ENCODE results near the gene KLHL10.

KLHL10 gene

GRCh38 chr17:41818024-41818423, 19.6 kb upstream of the KLHL10 start:
- Histone ChIP-seq H3K36me3 (ENCODE audit: control insufficient read depth, low read length) (no peaks in the 10 kb centered on the region), H3K9me2 (replicated peaks; ENCODE audit: control insufficient read depth, low read length) (no peaks in the 10 kb centered on the region), H3K27ac (ENCODE audit: low read depth, low read length) (no peak overlapping the region), H3K4me2 (ENCODE audit: low read length) (peak overlapping the region; percentile 66), H4K20me1 (ENCODE audit: control insufficient read depth, insufficient read depth, low read depth, low read length) (no peaks in the 10 kb centered on the region), H3K9me3 (ENCODE audit: control insufficient read depth, insufficient read depth, low read length) (no peaks in the 10 kb centered on the region), H3K4me3 (ENCODE audit: low read length) (0 out of 2 replicates have a peak overlapping the region, but pooled peaks have one; percentile 47), H3K4me1 (ENCODE audit: control insufficient read depth, low read length) (peaks cover 14% of the 10 kb centered on the region), H3K79me2 (ENCODE audit: control insufficient read depth, low read length) (no peaks in the 10 kb centered on the region), H3K27me3 (ENCODE audit: control insufficient read depth, low read length) (no peaks in the 10 kb centered on the region; the same call in none of the 2 replicates), H3F3A (ENCODE audit: control insufficient read depth, insufficient read depth) (no peaks in the 10 kb centered on the region)
- TF ChIP-seq EZH2phosphoT487 (IDR thresholded peaks at IDR 0.05; ENCODE audit: borderline replicate concordance, low read length) (no peak), CTCF (IDR thresholded peaks at IDR 0.05; ENCODE audit: low read depth, low read length, poor library complexity, severe bottlenecking) (no peak)

- H3K79me2 ChIP-seq (ENCODE audit: control insufficient read depth, low read length): no peaks in the 10 kb centered on the region
- H3K4me1 ChIP-seq (ENCODE audit: control insufficient read depth, low read length): peaks cover 14% of the 10 kb centered on the region
- TF ChIP-seq CTCF (IDR thresholded peaks at IDR 0.05; ENCODE audit: low read depth, low read length, poor library complexity, severe bottlenecking): no peak
- TF ChIP-seq EZH2phosphoT487 (IDR thresholded peaks at IDR 0.05; ENCODE audit: borderline replicate concordance, low read length): no peak
- H3K27ac ChIP-seq (ENCODE audit: low read depth, low read length): no peak overlapping the region
- H3K36me3 ChIP-seq (ENCODE audit: control insufficient read depth, low read length): peaks cover 10% of the 10 kb centered on the region; the same call in 1 of the 2 replicates
- no peak overlapping the region for H3K4me3 ChIP-seq (ENCODE audit: low read length)
- no peaks in the 10 kb centered on the region for H3F3A ChIP-seq (ENCODE audit: control insufficient read depth, insufficient read depth)
- H3K27me3 ChIP-seq (ENCODE audit: control insufficient read depth, low read length): no peaks in the 10 kb centered on the region
- no peak overlapping the region for H3K4me2 ChIP-seq (ENCODE audit: low read length)
- H4K20me1 ChIP-seq (ENCODE audit: control insufficient read depth, insufficient read depth, low read depth, low read length): no peaks in the 10 kb centered on the region
- H3K9me2 ChIP-seq (replicated peaks; ENCODE audit: control insufficient read depth, low read length): no peaks in the 10 kb centered on the region
- H3K9me3 ChIP-seq (ENCODE audit: control insufficient read depth, insufficient read depth, low read length): no peaks in the 10 kb centered on the region
Observed at GRCh38 chr17:41821776-41822175, 15.8 kb upstream of the KLHL10 start.

GRCh38 chr17:41822216-41823140, 15.1 kb upstream of the KLHL10 start:
- H3K36me3 ChIP-seq (ENCODE audit: control insufficient read depth, low read length): peaks cover 13% of the 10 kb centered on the region
- no peaks in the 10 kb centered on the region for H3K27me3 ChIP-seq (ENCODE audit: control insufficient read depth, low read length)

More at GRCh38 chr17:41822216-41823140, 15.1 kb upstream of the KLHL10 start:
- no peaks in the 10 kb centered on the region for H3F3A ChIP-seq (ENCODE audit: control insufficient read depth, insufficient read depth)
- peaks cover 14% of the 10 kb centered on the region for H3K4me1 ChIP-seq (ENCODE audit: control insufficient read depth, low read length)
- H4K20me1 ChIP-seq (ENCODE audit: control insufficient read depth, insufficient read depth, low read depth, low read length): no peaks in the 10 kb centered on the region
- H3K79me2 ChIP-seq (ENCODE audit: control insufficient read depth, low read length): no peaks in the 10 kb centered on the region
- H3K9me3 ChIP-seq (ENCODE audit: control insufficient read depth, insufficient read depth, low read length): no peaks in the 10 kb centered on the region
- TF ChIP-seq CTCF (IDR thresholded peaks at IDR 0.05; ENCODE audit: low read depth, low read length, poor library complexity, severe bottlenecking) (no peak), EZH2phosphoT487 (IDR thresholded peaks at IDR 0.05; ENCODE audit: borderline replicate concordance, low read length) (no peak)
- no peak overlapping the region for H3K4me2 ChIP-seq (ENCODE audit: low read length)
- H3K9me2 ChIP-seq (replicated peaks; ENCODE audit: control insufficient read depth, low read length): no peaks in the 10 kb centered on the region
- no peak overlapping the region for H3K27ac ChIP-seq (ENCODE audit: low read depth, low read length)
- no peak overlapping the region for H3K4me3 ChIP-seq (ENCODE audit: low read length)

Data from DOHH2 (cell line).